RCC 7860 (cell line): Measurements from ENCODE around the gene R3HDML.
"Not testable (repeated sequence)": the region's sequence is repeated elsewhere in the genome, so short reads cannot be mapped to it uniquely, and the experiment has no call there.

Source experiments
- DNase-seq: peaks from one replicate; pipeline ENCODE4 v3.0.0-alpha.2; 2015; ENCODE audit warnings: low spot score
- FAIRE-seq: peaks from 2 replicates; lab custom pipeline; 2012; peaks lifted over from hg19 to GRCh38; lab: Jason Lieb, UNC

R3HDML gene

DNA sequence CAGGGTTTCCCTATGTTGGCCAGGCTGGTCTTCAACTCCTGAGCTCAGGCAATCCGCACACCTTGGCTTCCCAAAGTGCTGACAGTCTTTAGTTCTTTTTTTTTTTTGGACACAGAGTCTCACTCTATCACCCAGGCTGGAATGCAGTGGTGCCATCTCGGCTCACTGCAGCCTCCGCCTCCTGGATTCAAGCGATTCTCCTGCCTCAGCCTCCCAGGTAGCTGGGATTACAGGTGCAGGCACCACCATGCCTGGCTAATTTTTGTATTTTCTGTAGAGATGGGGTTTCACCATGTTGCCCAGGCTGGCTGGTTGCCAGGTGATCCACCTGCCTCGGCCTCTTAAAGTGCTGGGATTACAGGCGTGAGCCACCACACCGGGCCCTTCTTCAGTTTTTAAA lies 9.1 kb upstream of the R3HDML start:
- not testable (repeated sequence) for DNase-seq, FAIRE-seq

DNA sequence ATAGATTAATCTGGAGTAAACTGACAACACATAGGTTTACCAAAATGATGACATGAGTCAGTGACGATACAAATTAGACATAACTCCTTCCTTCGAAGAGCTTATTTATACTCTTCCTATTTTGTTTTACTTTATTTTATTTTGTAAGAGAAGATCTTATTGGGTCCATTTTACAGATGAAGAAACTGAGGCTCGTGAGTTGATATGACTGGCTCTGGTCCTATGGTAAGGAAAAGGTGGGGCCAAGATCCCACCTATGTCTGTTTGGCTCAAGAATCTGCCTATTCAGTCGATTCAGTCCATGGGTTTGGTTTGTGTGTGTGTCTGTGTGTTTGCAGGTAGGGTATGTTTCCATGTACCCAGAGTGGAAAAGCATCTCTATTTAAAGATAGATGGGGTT lies 8.4 kb upstream of the R3HDML start:
- no peak for FAIRE-seq

DNA sequence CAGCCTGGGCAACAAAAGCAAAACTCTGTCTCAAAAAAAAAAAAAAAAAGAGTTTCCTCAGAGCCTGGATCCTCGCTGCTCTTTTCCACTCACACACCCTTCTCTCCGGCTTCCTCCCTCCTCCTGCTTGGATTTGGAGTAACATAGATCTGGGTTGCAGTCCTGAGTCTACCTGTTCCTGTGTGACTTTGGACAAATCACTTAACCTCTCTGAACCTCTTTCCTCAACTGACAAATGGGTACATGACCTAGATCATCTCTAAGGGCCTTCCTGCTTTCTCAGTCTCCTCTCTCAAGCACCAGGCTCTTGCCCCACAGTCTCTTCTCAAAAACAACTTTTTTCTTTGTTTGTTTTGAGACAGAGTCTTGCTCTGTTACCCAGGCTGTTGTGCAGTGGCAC lies 5.6 kb upstream of the R3HDML start:
- DNase-seq, result no peak
- no peak for FAIRE-seq

More for the DNA sequence above, 8.4 kb upstream of the R3HDML start:
- no peak for DNase-seq

GRCh38 chr20:44334306-44334705 lies 2.5 kb upstream of the R3HDML start:
- FAIRE-seq (no peak), DNase-seq (no peak)

DNA sequence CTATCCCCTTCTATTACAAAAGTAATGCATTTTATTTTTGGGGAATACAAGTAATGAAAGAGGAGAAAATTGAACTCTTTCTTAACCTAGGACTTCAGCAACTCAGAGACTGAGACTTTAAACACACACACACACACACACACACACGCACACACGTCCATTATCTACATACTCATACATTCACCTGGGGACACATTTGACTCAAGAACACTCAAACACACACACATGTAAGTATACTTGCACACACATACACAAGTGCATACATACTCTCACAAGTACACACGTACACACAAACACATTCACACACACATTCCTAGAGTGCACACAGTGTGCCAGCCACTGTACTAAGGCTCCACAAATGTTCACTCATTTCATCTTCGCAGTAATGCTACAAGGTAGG lies 2.1 kb upstream of the R3HDML start:
- DNase-seq, result no peak
- no peak for FAIRE-seq

DNA sequence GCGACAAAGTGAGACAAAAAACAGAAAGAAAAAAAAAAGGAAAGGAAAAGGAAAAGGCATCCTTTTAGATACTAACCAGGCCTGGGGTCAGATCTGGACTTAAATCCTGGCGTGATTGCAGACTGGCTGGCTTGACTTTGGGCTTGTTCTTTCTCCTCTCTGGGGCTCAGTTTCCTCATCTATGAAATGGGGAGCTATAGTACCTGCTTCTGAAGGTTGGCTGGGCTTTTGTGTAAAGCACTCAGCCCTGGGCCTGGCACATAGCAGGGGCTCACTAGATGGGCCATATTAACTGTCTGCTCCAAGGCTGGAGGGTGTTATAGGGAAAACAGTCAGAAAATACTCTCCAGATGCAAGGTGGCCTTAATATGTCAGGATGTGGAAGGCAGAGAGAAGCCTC lies 1.2 kb upstream of the R3HDML start:
- DNase-seq (no peak), FAIRE-seq (no peak)

- DNase-seq (no peak), FAIRE-seq (no peak)
Observed at GRCh38 chr20:44336086-44336485, 757 bp upstream of the R3HDML start.

DNA sequence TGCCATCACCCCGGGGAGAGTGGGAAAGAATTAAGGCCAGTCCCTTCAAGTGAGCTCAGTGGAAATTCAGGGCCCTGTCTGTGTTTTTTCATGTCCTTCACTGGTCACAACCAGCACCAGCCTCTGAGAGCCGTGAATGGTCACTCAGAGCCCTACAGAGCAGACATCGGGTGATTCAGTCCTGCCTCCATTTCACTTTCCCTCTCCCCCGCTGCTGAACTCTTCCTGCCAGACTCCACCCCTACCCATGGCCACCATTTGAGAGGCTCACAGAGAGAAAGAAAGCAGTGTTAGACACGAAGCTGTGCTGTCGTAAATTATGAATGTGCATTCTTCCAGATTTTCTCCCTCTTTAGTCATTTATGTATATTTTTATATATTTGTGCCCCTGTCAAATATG lies 5.4 kb downstream of the R3HDML start:
- DNase-seq, result no peak
- FAIRE-seq, result no peak

DNA sequence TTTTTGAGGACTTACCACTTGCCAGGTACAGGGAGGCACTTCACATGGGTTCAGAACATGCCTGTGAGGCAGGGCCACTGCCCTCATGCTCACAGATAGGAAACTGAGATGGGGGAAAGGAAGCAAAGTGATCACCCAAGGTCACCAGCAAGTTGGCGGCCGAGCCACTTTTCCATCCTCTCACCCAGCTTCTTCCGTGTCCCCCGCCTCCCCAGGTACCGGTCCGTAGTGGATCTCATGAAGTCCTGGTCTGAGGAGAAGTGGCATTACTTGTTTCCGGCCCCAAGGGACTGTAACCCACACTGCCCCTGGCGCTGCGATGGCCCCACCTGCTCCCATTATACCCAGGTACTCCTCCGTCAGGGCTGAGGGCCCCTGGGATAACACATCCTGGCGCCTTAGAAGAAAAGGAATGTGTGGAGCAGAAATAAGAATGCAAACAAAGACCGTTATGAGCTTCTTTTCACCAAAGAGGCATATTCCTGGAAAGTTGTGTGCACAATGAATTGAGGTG lies 6.4 kb downstream of the R3HDML start:
- FAIRE-seq (no peak), DNase-seq (no peak)

DNA sequence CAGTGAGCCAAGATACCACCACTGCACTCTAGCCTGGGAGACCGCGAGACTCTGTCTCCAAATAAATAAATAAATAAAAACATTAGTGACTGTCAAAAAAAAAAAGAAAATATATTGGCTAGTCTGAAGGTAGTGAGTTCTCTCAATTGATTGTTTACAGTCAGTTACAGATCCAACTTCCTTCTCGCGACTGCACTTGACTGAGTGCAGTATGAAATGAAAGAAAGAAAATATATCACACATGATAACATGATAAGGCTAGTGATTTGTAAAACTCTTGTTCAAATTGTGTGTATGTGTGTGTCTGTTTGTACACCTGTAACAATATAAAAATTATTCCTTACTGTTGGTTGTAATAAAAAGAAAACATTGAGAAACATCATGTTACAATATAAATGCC lies 7.9 kb downstream of the R3HDML start:
- no peak for FAIRE-seq
- no peak for DNase-seq

DNA sequence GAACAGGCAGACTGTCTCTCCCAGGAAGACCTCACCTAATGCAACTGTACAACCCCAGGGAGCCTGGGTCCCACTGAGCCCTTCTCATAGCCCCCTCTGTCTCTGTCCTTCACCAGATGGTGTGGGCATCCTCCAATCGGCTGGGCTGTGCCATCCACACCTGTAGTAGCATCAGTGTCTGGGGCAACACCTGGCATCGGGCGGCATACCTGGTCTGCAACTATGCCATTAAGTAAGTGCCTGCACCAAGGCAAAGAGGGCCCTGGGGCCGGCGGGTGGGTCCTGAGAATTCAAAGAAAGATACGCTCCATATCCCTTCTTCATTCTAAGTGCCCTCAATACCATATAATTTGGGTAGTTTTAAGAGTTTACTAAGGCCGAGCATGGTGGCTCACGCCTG lies 8.3 kb downstream of the R3HDML start:
- no peak for FAIRE-seq
- DNase-seq, result no peak

GRCh38 chr20:44345941-44346340 lies 9.1 kb downstream of the R3HDML start:
- not testable (repeated sequence) for FAIRE-seq

DNA sequence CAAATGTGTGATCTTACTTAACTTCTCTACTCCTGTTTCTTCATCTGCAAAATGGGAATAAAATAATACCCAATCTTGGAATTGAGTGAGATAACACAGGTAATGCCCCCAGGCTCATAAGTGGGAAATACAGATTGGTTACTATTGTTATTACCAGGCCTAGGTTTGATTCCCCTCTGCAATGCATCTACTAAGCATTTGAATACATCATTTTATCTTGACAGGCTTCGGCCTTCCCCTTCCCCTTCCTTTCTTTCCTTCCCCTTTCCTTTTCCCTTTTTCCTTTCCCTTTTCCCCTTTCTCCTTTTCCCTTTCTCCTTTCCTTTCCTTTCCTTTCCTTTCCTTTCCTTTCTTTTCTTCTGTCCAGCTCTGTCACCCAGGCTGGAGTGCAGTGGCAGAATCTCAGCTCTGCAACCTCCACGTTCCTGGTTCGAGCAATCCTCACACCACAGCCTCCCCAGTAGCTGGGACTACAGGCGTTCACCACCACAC lies 11.4 kb downstream of the R3HDML start:
- FAIRE-seq (no peak), DNase-seq (no peak)

More at GRCh38 chr20:44345941-44346340, 9.1 kb downstream of the R3HDML start:
- not testable (repeated sequence) for DNase-seq

GRCh38 chr20:44349349-44349748 lies 12.5 kb downstream of the R3HDML start:
- FAIRE-seq, result no peak
- DNase-seq, result no peak

- no peak for DNase-seq
- no peak for FAIRE-seq
Observed at GRCh38 chr20:44350567-44350966, 13.7 kb downstream of the R3HDML start.

DNA sequence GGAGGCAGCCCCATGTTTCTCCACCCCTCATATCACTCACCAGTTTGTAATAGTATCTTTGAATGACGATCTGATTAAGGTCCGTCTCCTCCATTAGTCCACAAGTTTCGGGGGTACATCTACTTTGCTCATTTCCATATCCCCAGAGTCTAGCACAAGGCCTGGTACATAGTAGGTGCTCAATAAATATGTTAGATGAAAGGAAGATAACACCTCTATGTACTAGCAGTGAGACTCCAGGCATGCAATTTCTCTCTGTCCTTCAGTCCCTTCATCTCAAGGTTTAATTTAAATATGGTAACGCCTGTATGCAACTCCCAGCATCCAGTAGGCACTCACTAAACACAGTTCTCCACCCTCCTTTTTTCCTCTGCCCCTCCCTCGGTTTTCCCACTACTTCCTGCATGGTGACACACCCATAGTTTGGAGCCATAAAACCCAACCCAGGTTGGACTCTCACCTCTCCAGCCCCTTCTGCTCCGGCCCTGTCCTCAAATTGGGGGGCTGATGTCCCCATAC lies 18.2 kb downstream of the R3HDML start:
- FAIRE-seq, result no peak
- DNase-seq, result no peak

- no peak for DNase-seq
Observed at GRCh38 chr20:44355498-44356352, 18.9 kb downstream of the R3HDML start, which contains the start of gene HNF4A. TSS of gene HNF4A (plus strand) at chr20:44355699. CDS start at chr20:44355805, 106 bp downstream.

DNA sequence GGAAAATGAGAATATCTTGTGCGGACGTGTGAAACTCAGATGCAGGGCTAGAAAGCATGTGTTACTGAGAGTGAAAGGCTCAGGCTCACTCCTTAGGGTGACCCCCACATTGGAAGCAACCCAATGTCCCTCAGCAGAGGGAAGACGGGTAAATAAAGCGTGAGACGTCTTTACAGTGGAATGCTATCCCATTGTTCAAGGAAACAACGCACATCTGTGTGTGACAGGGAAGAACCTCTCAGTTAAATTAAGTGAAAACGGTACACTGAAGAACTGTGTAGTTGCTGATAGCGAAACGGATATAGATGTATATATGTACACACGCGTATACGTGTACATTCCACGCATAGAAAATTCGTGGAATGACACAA lies 19.5 kb downstream of the R3HDML start:
- DNase-seq, result no peak

More at GRCh38 chr20:44355498-44356352, 18.9 kb downstream of the R3HDML start, which contains the start of gene HNF4A:
- no peak for FAIRE-seq

DNA sequence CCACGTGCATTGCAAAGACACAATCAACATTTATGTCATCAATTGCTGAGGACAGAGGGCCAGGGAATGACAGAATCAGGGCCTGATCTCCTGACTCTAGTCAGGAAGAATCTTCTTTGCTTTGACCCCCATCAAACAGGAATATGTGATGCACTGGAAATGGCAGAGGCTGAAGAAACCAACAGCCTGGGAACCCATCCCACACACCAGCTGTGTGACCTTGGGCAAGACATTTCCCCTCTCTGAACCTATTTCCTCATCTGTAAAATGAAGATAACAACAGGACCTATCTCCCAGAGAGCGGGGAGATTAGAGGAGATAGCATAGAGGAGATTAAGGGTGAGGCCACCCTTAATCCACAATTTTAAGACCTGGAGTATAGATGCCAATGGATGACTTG lies 20.2 kb downstream of the R3HDML start:
- FAIRE-seq, result no peak

More for the DNA sequence above, 19.5 kb downstream of the R3HDML start:
- FAIRE-seq, result no peak

GRCh38 chr20:44357555-44358125 lies 20.8 kb downstream of the R3HDML start:
- DNase-seq, result no peak
- FAIRE-seq, result no peak

More for the DNA sequence above, 20.2 kb downstream of the R3HDML start:
- no peak for DNase-seq

GRCh38 chr20:44358776-44359175 lies 21.9 kb downstream of the R3HDML start:
- FAIRE-seq, result no peak
- DNase-seq, result no peak

- DNase-seq (no peak), FAIRE-seq (no peak)
Observed at GRCh38 chr20:44360221-44360620, 23.4 kb downstream of the R3HDML start.
